ENCODE results near the gene FECH.

Gene FECH

GRCh38 chr18:57630002-57630753 is 43.7 kb upstream of the FECH start (continued):
- TF ChIP-seq REST (tag by site-specific recombination; IDR thresholded peaks at IDR 0.05) = 0 out of 2 replicates have a peak, but pooled peaks have one; percentile 32
- no peak for TF ChIP-seq ZNF366 (tag by site-specific recombination; conservative IDR thresholded peaks at IDR 0.05)
- 0 out of 2 replicates have a peak, but pooled peaks have one; percentile 53 for TF ChIP-seq ZFP37 (tag by site-specific recombination; IDR thresholded peaks at IDR 0.05)
- no peak for TF ChIP-seq ZNF521 (tag by site-specific recombination; IDR thresholded peaks at IDR 0.05)
- peak; percentile 75 for TF ChIP-seq YY2 (tag by site-specific recombination; IDR thresholded peaks at IDR 0.05)
- peak; percentile 76; the same call in 1 of the 2 replicates for TF ChIP-seq BCL11B (tag by site-specific recombination; IDR thresholded peaks at IDR 0.05; ENCODE audit: low read depth)
- TF ChIP-seq ZXDB (tag by site-specific recombination; IDR thresholded peaks at IDR 0.05) = peak; percentile 90
- TF ChIP-seq KLF16 (tag by site-specific recombination; IDR thresholded peaks at IDR 0.05) = no peak
- peak; percentile 33; the same call in 1 of the 2 replicates for TF ChIP-seq ZNF24 (tag by site-specific recombination; IDR thresholded peaks at IDR 0.05)

GRCh38 chr18:57629422-57629821 is 42.9 kb upstream of the FECH start:
- no peaks in the 10 kb centered on the region for H3K36me3 ChIP-seq (ENCODE audit: control insufficient read depth in 2 of 2, insufficient read depth in 1 of 2, low read length in 2 of 2)
- H3K27ac ChIP-seq (ENCODE audit: extremely low read depth, low read depth, low read length) = peak overlapping the region; percentile 61; the same call in 1 of the 2 replicates
- no peak overlapping the region for H3K4me3 ChIP-seq (ENCODE audit: low read depth, low read length)
- TF ChIP-seq KLF9 (tag by site-specific recombination; IDR thresholded peaks at IDR 0.05; ENCODE audit: low read depth) (no peak), ZNF791 (tag by site-specific recombination; IDR thresholded peaks at IDR 0.05) (no peak), ZNF214 (tag by site-specific recombination; IDR thresholded peaks at IDR 0.05; ENCODE audit: borderline replicate concordance) (no peak), KLF10 (tag by site-specific recombination; IDR thresholded peaks at IDR 0.05) (no peak), ZNF16 (tag by site-specific recombination; IDR thresholded peaks at IDR 0.05; ENCODE audit: low read depth) (no peak), SCRT2 (tag by site-specific recombination; IDR thresholded peaks at IDR 0.05) (no peak), ZSCAN16 (tag by site-specific recombination; IDR thresholded peaks at IDR 0.05) (no peak), OSR2 (tag by site-specific recombination; IDR thresholded peaks at IDR 0.05) (no peak)
- ChIA-PET POLR2A (interaction anchor here (0.6 to 1.9 kb wide), 2 partner anchors 8 to 9 kb away, joined by 3 to 6 read pairs; partner anchors contain the start of gene NARS1), CTCF (interaction anchor here (0.6 to 1.6 kb wide), 14 partner anchors 9 to 1698 kb away, joined by 3 to 6 read pairs (median 4); partner anchors contain the start of gene ATP8B1)
- H3K9me3 ChIP-seq (ENCODE audit: control insufficient read depth, insufficient read depth, low read depth, low read length) = no peaks in the 10 kb centered on the region
- no peaks in the 10 kb centered on the region for H3K4me1 ChIP-seq (ENCODE audit: control insufficient read depth, insufficient read depth, low read length)

- POLR2A ChIA-PET = interaction anchor here (1.2 kb wide), 1 partner anchor 192 kb away, joined by 3 read pairs; no protein-coding TSS in a partner anchor
- Histone ChIP-seq H3K27ac (ENCODE audit: extremely low read depth, low read depth, low read length) (no peak overlapping the region), H3K4me3 (ENCODE audit: low read depth, low read length) (no peak overlapping the region), H3K36me3 (ENCODE audit: control insufficient read depth in 2 of 2, insufficient read depth in 1 of 2, low read length in 2 of 2) (no peaks in the 10 kb centered on the region), H3K4me1 (ENCODE audit: control insufficient read depth, insufficient read depth, low read length) (no peaks in the 10 kb centered on the region), H3K9me3 (ENCODE audit: control insufficient read depth, insufficient read depth, low read depth, low read length) (no peaks in the 10 kb centered on the region)
- CTCF ChIA-PET = interaction anchor here (0.7 kb wide), 1 partner anchor 21 kb away, joined by 3 read pairs; no protein-coding TSS in a partner anchor
- TF ChIP-seq ZNF138 (tag by site-specific recombination; IDR thresholded peaks at IDR 0.05; ENCODE audit: borderline replicate concordance) (no peak), ZNF529 (tag by site-specific recombination; IDR thresholded peaks at IDR 0.05; ENCODE audit: insufficient replicate concordance) (no peak), ZNF785 (tag by site-specific recombination; IDR thresholded peaks at IDR 0.05) (no peak), ZNF433 (tag by site-specific recombination; IDR thresholded peaks at IDR 0.05; ENCODE audit: low read depth) (no peak), ZNF791 (tag by site-specific recombination; IDR thresholded peaks at IDR 0.05) (no peak), WT1 (tag by site-specific recombination; IDR thresholded peaks at IDR 0.05) (no peak), HOXD13 (CRISPR knock-in tag; IDR thresholded peaks at IDR 0.05; ENCODE audit: borderline replicate concordance) (no peak), ZNF645 (tag by site-specific recombination; IDR thresholded peaks at IDR 0.05) (no peak), ZNF10 (tag by site-specific recombination; IDR thresholded peaks at IDR 0.05) (no peak), ZNF2 (tag by site-specific recombination; IDR thresholded peaks at IDR 0.05) (no peak), ZNF560 (tag by site-specific recombination; IDR thresholded peaks at IDR 0.05; ENCODE audit: borderline replicate concordance) (no peak), ZNF214 (tag by site-specific recombination; IDR thresholded peaks at IDR 0.05; ENCODE audit: borderline replicate concordance) (no peak), ZNF398 (tag by site-specific recombination; IDR thresholded peaks at IDR 0.05) (no peak)
Measured at GRCh38 chr18:57627488-57627887, 41.0 kb upstream of the FECH start.
